HCT116 (cell line): ENCODE data around the gene ALKBH1.

ENCODE experiments used
- ATF3 ChIP-seq: IDR thresholded peaks from 2 replicates; pipeline ENCODE4 v1.6.1; 2012
- CTCF ChIP-seq, 3 experiments: fragments of 200-600 bp in 1 of 3; sonication (generic) in 1 of 3; IDR thresholded peaks in 2 of 3; conservative IDR thresholded peaks in 1 of 3; 2 replicates each; pipeline ENCODE4 v1.5.1; 2012 to 2017; ENCODE audit warnings: low read depth in 2 of 3, low read length in 2 of 3, antibody characterized with exemption in 1 of 3, borderline replicate concordance in 1 of 3, control low read depth in 1 of 3, mild to moderate bottlenecking in 1 of 3, mixed read lengths in 1 of 3, mixed run types in 1 of 3, moderate library complexity in 1 of 3; ENCODE audit not compliant: insufficient read depth in 1 of 3
- EZH2 ChIP-seq: fragments of 200-600 bp; sonication (generic); IDR thresholded peaks from 2 replicates; pipeline ENCODE4 v1.6.1; 2017; ENCODE audit warnings: antibody characterized with exemption, mixed run types
- FOSL1 ChIP-seq: IDR thresholded peaks from 2 replicates; pipeline ENCODE4 v1.6.1; 2012; ENCODE audit warnings: low read depth
- POLR2AphosphoS5 ChIP-seq: IDR thresholded peaks from 2 replicates; pipeline ENCODE4 v1.6.1; 2011; ENCODE audit warnings: mild to moderate bottlenecking, low read depth, low read length, moderate library complexity
- SIN3A ChIP-seq: IDR thresholded peaks from 2 replicates; pipeline ENCODE4 v1.6.1; 2012; ENCODE audit warnings: low read depth
- ZNF274 ChIP-seq: fragments of 200-500 bp; sonication (Bioruptor generic); IDR thresholded peaks from 2 replicates; pipeline ENCODE4 v1.6.1; 2014; ENCODE audit warnings: mild to moderate bottlenecking, low read depth, low read length, inconsistent platforms

GRCh38 chr14:77721437-77721836 is 13.6 kb upstream of the ALKBH1 start:
- no peak for TF ChIP-seq SIN3A
- TF ChIP-seq FOSL1, result no peak
- no peak for TF ChIP-seq CTCF (IDR thresholded peaks at IDR 0.05 in 2 of 3, conservative IDR thresholded peaks at IDR 0.05 in 1 of 3; ENCODE audit: borderline replicate concordance in 1 of 3, insufficient read depth in 1 of 3, low read depth in 2 of 3, low read length in 2 of 3)
- TF ChIP-seq EZH2, result no peak
- no peak for TF ChIP-seq ATF3
- no peak for TF ChIP-seq POLR2AphosphoS5
- no peak for TF ChIP-seq ZNF274
